H1 (cell line): ENCODE data around the gene FADD. TPM values are rescaled to one million over a fixed set of nuclear protein-coding genes. Genes with fewer than 3 reads are reported as not detected.

Source experiments
- CTCF ChIA-PET: fragments of 300-600 bp; sonication (Branson Sonifier 250); formaldehyde crosslinking; loops from one replicate; lab custom pipeline; 2021; ENCODE audit not compliant: partially characterized antibody; lab: Charles Lee
- POLR2A ChIA-PET: fragments of 300-600 bp; sonication (Branson Sonifier 250); formaldehyde crosslinking; loops from one replicate; lab custom pipeline; 2021; ENCODE audit warnings: inconsistent platforms; ENCODE audit not compliant: partially characterized antibody; lab: Charles Lee
- DNase-seq, 2 experiments: peaks; one replicate each; pipeline versions ENCODE4 v3.0.0 to v3.0.0-alpha.2; 2010 to 2022; ENCODE audit warnings: low spot score in 2 of 2, low read depth in 1 of 2, mixed read lengths in 1 of 2
- FAIRE-seq: peaks from 2 replicates; lab custom pipeline; 2011; peaks lifted over from hg19 to GRCh38; lab: Jason Lieb, UNC
- H2AFZ ChIP-seq: 2 replicates; pipeline ENCODE4 v1.8.1; 2012; ENCODE audit warnings: low read length, inconsistent platforms
- H2AK5ac ChIP-seq: 2 replicates; pipeline ENCODE4 v1.6.1; 2013; ENCODE audit warnings: low read depth, low read length
- H2BK120ac ChIP-seq: replicated peaks from 2 replicates; pipeline ENCODE3; 2013; ENCODE audit warnings: low read depth, low read length, inconsistent platforms
- H2BK12ac ChIP-seq: 2 replicates; pipeline ENCODE4 v1.6.1; 2013; ENCODE audit warnings: low read depth, low read length
- H2BK15ac ChIP-seq: 2 replicates; pipeline ENCODE4 v1.6.1; 2013; ENCODE audit warnings: low read length
- H2BK20ac ChIP-seq: 2 replicates; pipeline ENCODE4 v1.6.1; 2013; ENCODE audit warnings: low read length
- H2BK5ac ChIP-seq: 2 replicates; pipeline ENCODE4 v1.6.1; 2013; ENCODE audit warnings: low read depth, low read length
- H3K14ac ChIP-seq: 2 replicates; pipeline ENCODE4 v1.6.1; 2013; ENCODE audit warnings: inconsistent platforms; ENCODE audit not compliant: insufficient read length
- H3K18ac ChIP-seq: 2 replicates; pipeline ENCODE4 v1.6.1; 2013; ENCODE audit warnings: low read length; ENCODE audit errors: extremely low read depth
- H3K23ac ChIP-seq: 2 replicates; pipeline ENCODE4 v1.6.1; 2013; ENCODE audit warnings: inconsistent platforms; ENCODE audit not compliant: insufficient read length
- H3K23me2 ChIP-seq: 2 replicates; pipeline ENCODE4 v1.6.1; 2013; ENCODE audit warnings: low read depth, low read length
- H3K27ac ChIP-seq: 2 replicates; pipeline ENCODE4 v1.6.1; 2011; ENCODE audit warnings: low read depth, low read length, inconsistent platforms
- H3K27me3 ChIP-seq, 4 experiments: replicated peaks in 1 of 4; 1 replicate in 1 of 4; 2 replicates in 3 of 4; pipeline versions ENCODE4 v1.6.1 to v1.8.1; 2011 to 2013; ENCODE audit warnings: low read length in 3 of 4, mild to moderate bottlenecking in 3 of 4, inconsistent platforms in 2 of 4, mixed read lengths in 2 of 4, moderate library complexity in 1 of 4; ENCODE audit not compliant: control insufficient read depth in 3 of 4, insufficient read depth in 3 of 4; ENCODE audit errors: extremely low read depth in 1 of 4
- H3K36me3 ChIP-seq, 4 experiments: 2 replicates each; pipeline versions ENCODE4 v1.6.1 to v1.8.1; 2011 to 2013; ENCODE audit warnings: mild to moderate bottlenecking in 4 of 4, low read length in 3 of 4, moderate library complexity in 2 of 4, control low read depth in 1 of 4, inconsistent platforms in 1 of 4; ENCODE audit not compliant: insufficient read depth in 4 of 4, control insufficient read depth in 2 of 4
- H3K4ac ChIP-seq: replicated peaks from 2 replicates; pipeline ENCODE3; 2013; ENCODE audit warnings: low read length, low read depth, mixed read lengths, inconsistent platforms; ENCODE audit not compliant: insufficient read length
- H3K4me1 ChIP-seq, 4 experiments: replicated peaks in 1 of 4; 1 replicate in 1 of 4; 2 replicates in 3 of 4; pipeline versions ENCODE4 v1.6.1 to v1.8.1; 2011 to 2013; ENCODE audit warnings: low read length in 3 of 4, inconsistent platforms in 2 of 4, mixed read lengths in 1 of 4; ENCODE audit not compliant: insufficient read depth in 4 of 4, control insufficient read depth in 3 of 4
- H3K4me2 ChIP-seq, 2 experiments: 2 replicates each; pipeline versions ENCODE4 v1.6.1 to v1.8.1; 2011 to 2013; ENCODE audit warnings: low read depth in 2 of 2, low read length in 2 of 2, control low read depth in 1 of 2, inconsistent platforms in 1 of 2, mild to moderate bottlenecking in 1 of 2; ENCODE audit not compliant: insufficient read depth in 1 of 2
- H3K4me3 ChIP-seq, 4 experiments: fragments of 200-600, 300-600 bp in 1 of 4; sonication (generic), shearing (Covaris generic), sonication (Bioruptor Twin) in 1 of 4; 2 replicates each; pipeline versions ENCODE4 v1.5.1 to v1.8.1; 2011 to 2016; ENCODE audit warnings: low read length in 4 of 4, low read depth in 3 of 4, control low read depth in 2 of 4, inconsistent platforms in 2 of 4, mild to moderate bottlenecking in 2 of 4, mixed read lengths in 1 of 4, moderate library complexity in 1 of 4; ENCODE audit not compliant: insufficient read depth in 2 of 4; ENCODE audit errors: extremely low read depth in 1 of 4
- H3K56ac ChIP-seq: replicated peaks from 2 replicates; pipeline ENCODE3; 2013; ENCODE audit warnings: low read depth, mild to moderate bottlenecking, mixed read lengths, low read length, inconsistent platforms; ENCODE audit not compliant: insufficient read length
- H3K79me1 ChIP-seq: 2 replicates; pipeline ENCODE4 v1.6.1; 2013; ENCODE audit warnings: low read depth, low read length, control low read depth
- H3K79me2 ChIP-seq, 2 experiments: 2 replicates each; pipeline versions ENCODE4 v1.6.1 to v1.8.1; 2012 to 2013; ENCODE audit warnings: low read length in 2 of 2, mild to moderate bottlenecking in 2 of 2, inconsistent platforms in 1 of 2; ENCODE audit not compliant: insufficient read depth in 2 of 2, control insufficient read depth in 1 of 2
- H3K9ac ChIP-seq, 4 experiments: replicated peaks in 1 of 4; 1 replicate in 1 of 4; 2 replicates in 3 of 4; pipeline versions ENCODE4 v1.6.1 to v1.8.1; 2011 to 2013; ENCODE audit warnings: low read depth in 3 of 4, low read length in 3 of 4, control low read depth in 2 of 4, mild to moderate bottlenecking in 2 of 4, moderate library complexity in 2 of 4, inconsistent platforms in 1 of 4; ENCODE audit errors: extremely low read depth in 1 of 4
- H3K9me3 ChIP-seq, 2 experiments: 2 replicates each; pipeline versions ENCODE4 v1.6.1 to v1.8.1; 2012 to 2013; ENCODE audit warnings: mild to moderate bottlenecking in 2 of 2, moderate library complexity in 2 of 2, control low read depth in 1 of 2, inconsistent platforms in 1 of 2, low read depth in 1 of 2, low read length in 1 of 2, mixed read lengths in 1 of 2; ENCODE audit not compliant: insufficient read depth in 2 of 2
- H4K20me1 ChIP-seq, 2 experiments: replicated peaks in 1 of 2; 2 replicates each; pipeline versions ENCODE3 to v1.8.1; 2011 to 2013; ENCODE audit warnings: inconsistent platforms in 2 of 2, low read length in 2 of 2, mild to moderate bottlenecking in 1 of 2; ENCODE audit not compliant: insufficient read depth in 2 of 2, control insufficient read depth in 1 of 2
- H4K5ac ChIP-seq: 2 replicates; pipeline ENCODE4 v1.6.1; 2013; ENCODE audit warnings: low read length, low read depth, mixed read lengths, inconsistent platforms; ENCODE audit not compliant: insufficient read length
- H4K8ac ChIP-seq: 2 replicates; pipeline ENCODE4 v1.8.0; 2013; ENCODE audit warnings: mild to moderate bottlenecking, moderate library complexity, low read length, inconsistent platforms; ENCODE audit not compliant: insufficient read depth; ENCODE audit errors: extremely low read depth
- H4K91ac ChIP-seq: replicated peaks from 2 replicates; pipeline ENCODE3; 2013; ENCODE audit warnings: low read length, mixed read lengths, inconsistent platforms; ENCODE audit not compliant: insufficient read length
- CHD1 ChIP-seq: IDR thresholded peaks from 2 replicates; pipeline ENCODE4 v1.6.1; 2012; ENCODE audit warnings: low read depth, low read length, improper control_type of control experiment
- CHD2 ChIP-seq: IDR thresholded peaks from 2 replicates; pipeline ENCODE4 v1.6.1; 2012; ENCODE audit warnings: low read length, improper control_type of control experiment
- JUN ChIP-seq: IDR thresholded peaks from 2 replicates; pipeline ENCODE4 v1.6.1; 2011; ENCODE audit warnings: low read depth, mild to moderate bottlenecking, improper control_type of control experiment, low read length
- NANOG ChIP-seq: IDR thresholded peaks from 2 replicates; pipeline ENCODE4 v1.6.1; 2011; ENCODE audit warnings: low read length, low read depth, mild to moderate bottlenecking, inconsistent platforms; ENCODE audit not compliant: insufficient read depth, poor library complexity, severe bottlenecking
- POLR2A ChIP-seq, 2 experiments: IDR thresholded peaks; 1 replicate in 1 of 2; 2 replicates in 1 of 2; pipeline ENCODE4 v1.6.1; 2011; ENCODE audit warnings: low read depth in 2 of 2, low read length in 2 of 2, mild to moderate bottlenecking in 2 of 2; ENCODE audit errors: control extremely low read depth in 1 of 2
- POLR2AphosphoS5 ChIP-seq: IDR thresholded peaks from 2 replicates; pipeline ENCODE4 v1.6.1; 2011; ENCODE audit warnings: low read depth, low read length
- POU5F1 ChIP-seq: IDR thresholded peaks from 2 replicates; pipeline ENCODE4 v1.6.1; 2011; ENCODE audit warnings: low read depth, mild to moderate bottlenecking, low read length, moderate library complexity
- SIRT6 ChIP-seq: IDR thresholded peaks from one replicate; pipeline ENCODE4 v1.7.1; 2012; ENCODE audit warnings: low read length, inconsistent platforms
- SIX5 ChIP-seq: IDR thresholded peaks from 2 replicates; pipeline ENCODE4 v1.6.1; 2011; ENCODE audit warnings: mild to moderate bottlenecking, low read depth, low read length
- SRF ChIP-seq: IDR thresholded peaks from 2 replicates; pipeline ENCODE4 v1.6.1; 2011; ENCODE audit warnings: mild to moderate bottlenecking, low read depth, low read length, moderate library complexity
- TAF1 ChIP-seq: IDR thresholded peaks from 2 replicates; pipeline ENCODE4 v1.6.1; 2011; ENCODE audit warnings: mild to moderate bottlenecking, low read depth, low read length
- YY1 ChIP-seq: IDR thresholded peaks from 2 replicates; pipeline ENCODE4 v1.6.1; 2011; ENCODE audit warnings: low read depth, mild to moderate bottlenecking, low read length
- WGBS, 2 experiments: shearing (Covaris generic) in 1 of 2; methylation state at CpG; one replicate each; pipeline versions ENCODE4 v1.1.6 to v1.1.7; 2013 to 2015; ENCODE audit warnings: low lambda C conversion rate in 2 of 2, mixed read lengths in 2 of 2, inconsistent platforms in 1 of 2, low coverage in 1 of 2, missing lambda C conversion rate in 1 of 2; ENCODE audit not compliant: insufficient replicate concordance in 2 of 2, insufficient coverage in 1 of 2, insufficient read length in 1 of 2; ENCODE audit errors: extremely low coverage in 1 of 2, missing lambda C conversion rate in 1 of 2; 5-methylcytosine and 5-hydroxymethylcytosine counted together
- polyA plus RNA-seq, 7 experiments: library from polyadenylated mRNA; depleted of rRNA in 3 of 7; stranded (reverse) in 5 of 7; unstranded in 2 of 7; fragments of >200 nt in 5 of 7; fragments of 200-250 nt in 2 of 7; gene quantifications; 1 replicate in 5 of 7; 2 replicates in 1 of 7; 4 replicates in 1 of 7; pipeline versions ENCODE4 v1.2.1 to v1.2.3, GENCODE V29; 2011 to 2013; ENCODE audit warnings: missing spikeins in 2 of 7, mixed read lengths in 2 of 7
- total RNA-seq: library from RNA; stranded (reverse); fragmentation: NEBNext Ultra II Directional; extraction: Animal tissue kit (Norgen Biotek cat#: 25700); gene quantifications from 2 replicates; pipeline ENCODE4 v1.2.1, GENCODE V29; 2021

Gene FADD
- total and polyA plus RNA-seq, 2 of the 8 experiments (the other 6 are each of a cell fraction or from before 2014, with no cell fraction given) = 29.0 to 43.9 TPM

DNA sequence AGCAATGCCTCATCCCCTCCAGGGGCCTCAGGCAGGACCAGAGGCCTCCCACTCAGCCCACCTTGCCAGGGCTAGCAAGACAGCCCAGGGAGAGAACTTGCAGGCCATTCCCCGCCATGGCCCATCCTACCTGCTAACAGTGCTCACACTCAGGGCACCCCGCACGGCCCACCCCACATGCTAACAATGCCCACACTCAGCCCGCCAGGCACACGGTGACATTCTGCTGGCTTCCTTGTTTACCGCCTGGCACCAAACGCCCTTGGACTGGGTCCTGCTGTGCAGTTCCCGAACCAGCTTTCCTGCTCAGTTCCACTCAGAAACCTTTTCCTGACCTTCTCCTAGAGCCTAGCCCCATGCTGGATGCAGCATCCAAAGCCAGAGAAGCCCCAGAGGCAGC, 33.5 kb upstream of the FADD start:
- Histone ChIP-seq H3K36me3 (no peaks in the 10 kb centered on the region), H3K4ac (no peak overlapping the region), H3K79me2 (no peaks in the 10 kb centered on the region), H3K4me2 (no peak overlapping the region), H2AFZ (no peak overlapping the region), H3K27ac (no peak overlapping the region), H2BK120ac (no peak overlapping the region), H4K5ac (no peak overlapping the region), H2BK12ac (no peak overlapping the region), H3K18ac (no peak overlapping the region; the same call in 1 of the 2 replicates), H3K9ac (no peak overlapping the region), H3K4me1 (peaks cover 0 to 2% (median 0%) of the 10 kb centered on the region in 4 experiments; a peak in 4 of 7 replicates), H3K23ac (no peak overlapping the region), H3K4me3 (no peak overlapping the region), H2BK15ac (no peak overlapping the region), H3K23me2 (no peaks in the 10 kb centered on the region), H2BK5ac (no peak overlapping the region), H3K27me3 (no peaks in the 10 kb centered on the region; a peak in 1 of 7 replicates), H2BK20ac (no peak overlapping the region), H4K20me1 (no peaks in the 10 kb centered on the region), H3K56ac (no peak overlapping the region), H3K9me3 (no peaks in the 10 kb centered on the region), H3K14ac (no peak overlapping the region), H4K91ac (no peak overlapping the region), H4K8ac (no peak overlapping the region), H2AK5ac (no peak overlapping the region), H3K79me1 (no peaks in the 10 kb centered on the region)
- no peak for FAIRE-seq
- TF ChIP-seq NANOG (no peak), SIX5 (no peak), JUN (no peak), POU5F1 (no peak), POLR2A (IDR thresholded peaks at IDR 0.05; ENCODE audit: control extremely low read depth in 1 of 2, low read depth in 2 of 2, low read length in 2 of 2) (no peak), CHD2 (no peak), TAF1 (no peak), CHD1 (no peak), SRF (no peak), YY1 (no peak), SIRT6 (no peak), POLR2AphosphoS5 (no peak)
- 85% methylated on average over 8 of the region's 8 CpGs; no CpG with 5 or more reads in 1 of the 2 experiments for WGBS, 2 experiments
- no peak for DNase-seq
- ChIA-PET CTCF (interaction anchor here (0.6 to 10.5 kb wide), 5 partner anchors 10 to 277 kb away, joined by 3 to 78 read pairs (median 5); no protein-coding TSS in a partner anchor), POLR2A (no interaction called here)
